H1 (cell line): ENCODE data around the gene TNFSF11. TPM values are rescaled to one million over a fixed set of nuclear protein-coding genes. Genes with fewer than 3 reads are reported as not detected.

Experiments
- CHD7 ChIP-seq: fragments of 300-600 bp; sonication (generic); IDR thresholded peaks from 2 replicates; pipeline ENCODE4 v1.7.1; 2012; ENCODE audit warnings: low read length, moderate library complexity, mild to moderate bottlenecking, inconsistent platforms; ENCODE audit not compliant: insufficient replicate concordance
- GABPA ChIP-seq: IDR thresholded peaks from 2 replicates; pipeline ENCODE4 v1.6.1; 2011; ENCODE audit warnings: mild to moderate bottlenecking, low read length, moderate library complexity, borderline replicate concordance; ENCODE audit not compliant: insufficient read depth
- JUND ChIP-seq: IDR thresholded peaks from 2 replicates; pipeline ENCODE4 v1.6.1; 2011; ENCODE audit warnings: mild to moderate bottlenecking, improper control_type of control experiment, low read length
- KDM4A ChIP-seq: IDR thresholded peaks from one replicate; pipeline ENCODE4 v1.7.1; 2012; ENCODE audit warnings: low read depth, mild to moderate bottlenecking, moderate library complexity, low read length, inconsistent platforms; ENCODE audit not compliant: severe bottlenecking
- NANOG ChIP-seq: IDR thresholded peaks from 2 replicates; pipeline ENCODE4 v1.6.1; 2011; ENCODE audit warnings: low read length, low read depth, mild to moderate bottlenecking, inconsistent platforms; ENCODE audit not compliant: insufficient read depth, poor library complexity, severe bottlenecking
- POLR2A ChIP-seq, 2 experiments: IDR thresholded peaks; 1 replicate in 1 of 2; 2 replicates in 1 of 2; pipeline ENCODE4 v1.6.1; 2011; ENCODE audit warnings: low read depth in 2 of 2, low read length in 2 of 2, mild to moderate bottlenecking in 2 of 2; ENCODE audit errors: control extremely low read depth in 1 of 2
- POLR2AphosphoS5 ChIP-seq: IDR thresholded peaks from 2 replicates; pipeline ENCODE4 v1.6.1; 2011; ENCODE audit warnings: low read depth, low read length
- RAD21 ChIP-seq, 2 experiments: IDR thresholded peaks in 1 of 2; conservative IDR thresholded peaks in 1 of 2; 2 replicates each; pipeline ENCODE4 v1.6.1; 2011; ENCODE audit warnings: low read depth in 2 of 2, low read length in 2 of 2, improper control_type of control experiment in 1 of 2, inconsistent platforms in 1 of 2, mild to moderate bottlenecking in 1 of 2, moderate library complexity in 1 of 2
- RFX5 ChIP-seq: IDR thresholded peaks from 2 replicates; pipeline ENCODE4 v1.6.1; 2011; ENCODE audit warnings: low read depth, low read length, improper control_type of control experiment, borderline replicate concordance
- SIX5 ChIP-seq: IDR thresholded peaks from 2 replicates; pipeline ENCODE4 v1.6.1; 2011; ENCODE audit warnings: mild to moderate bottlenecking, low read depth, low read length
- TEAD4 ChIP-seq: IDR thresholded peaks from 2 replicates; pipeline ENCODE4 v1.6.1; 2012; ENCODE audit warnings: low read depth, low read length, inconsistent platforms, mixed read lengths
- polyA plus RNA-seq, 7 experiments: library from polyadenylated mRNA; depleted of rRNA in 3 of 7; stranded (reverse) in 5 of 7; unstranded in 2 of 7; fragments of >200 nt in 5 of 7; fragments of 200-250 nt in 2 of 7; gene quantifications; 1 replicate in 5 of 7; 2 replicates in 1 of 7; 4 replicates in 1 of 7; pipeline versions ENCODE4 v1.2.1 to v1.2.3, GENCODE V29; 2011 to 2013; ENCODE audit warnings: missing spikeins in 2 of 7, mixed read lengths in 2 of 7
- total RNA-seq: library from RNA; stranded (reverse); fragmentation: NEBNext Ultra II Directional; extraction: Animal tissue kit (Norgen Biotek cat#: 25700); gene quantifications from 2 replicates; pipeline ENCODE4 v1.2.1, GENCODE V29; 2021

TNFSF11 gene
- total and polyA plus RNA-seq, 2 of the 8 experiments (the other 6 are each of a cell fraction or from before 2014, with no cell fraction given), result 9.3 to 12.0 TPM

GRCh38 chr13:42577538-42577937 is 3.6 kb downstream of the TNFSF11 start (continued):
- TF ChIP-seq CHD7 (no peak), SIX5 (no peak), RAD21 (IDR thresholded peaks at IDR 0.05 in 1 of 2, conservative IDR thresholded peaks at IDR 0.05 in 1 of 2; ENCODE audit: low read depth in 2 of 2, low read length in 2 of 2) (no peak), NANOG (no peak), JUND (no peak), GABPA (no peak), POLR2A (IDR thresholded peaks at IDR 0.05; ENCODE audit: control extremely low read depth in 1 of 2, low read depth in 2 of 2, low read length in 2 of 2) (no peak), POLR2AphosphoS5 (no peak), KDM4A (no peak), TEAD4 (no peak), RFX5 (no peak)
